Caco-2 (cell line): Measurements from ENCODE around the gene FARS2. TPM values are rescaled to one million over a fixed set of nuclear protein-coding genes. Genes with fewer than 3 reads are reported as not detected.

Experiments used
- BruUV-seq: library from RNA; stranded (reverse); fragments of 400-500 nt; replicated peaks from 2 replicates; lab custom pipeline; 2021; lab: Mats Ljungman, UMichigan
- CTCF ChIA-PET: fragments of 300-600 bp; sonication (Branson Sonifier 250); formaldehyde crosslinking; loops from one replicate; lab custom pipeline; 2022; ENCODE audit warnings: antibody characterized with exemption; lab: Charles Lee
- POLR2A ChIA-PET: fragments of 300-600 bp; sonication (Branson Sonifier 250); formaldehyde crosslinking; loops from one replicate; lab custom pipeline; 2022; ENCODE audit warnings: antibody characterized with exemption; lab: Charles Lee
- DNase-seq, 2 experiments: peaks; one replicate each; pipeline versions ENCODE4 v3.0.0 to v3.0.0-alpha.2; 2020 to 2022
- H3K27me3 ChIP-seq: replicated peaks from 2 replicates; pipeline ENCODE4 v1.6.0; 2011; ENCODE audit warnings: low read length; ENCODE audit not compliant: control insufficient read depth, insufficient read depth
- H3K36me3 ChIP-seq: 2 replicates; pipeline ENCODE4 v1.5.1; 2011; ENCODE audit warnings: low read length; ENCODE audit not compliant: control insufficient read depth, insufficient read depth
- H3K4me1 ChIP-seq: fragments of 250-450 bp; sonication (Bioruptor Pico); 2 replicates; pipeline ENCODE4 v1.5.1; 2020; ENCODE audit warnings: mild to moderate bottlenecking
- H3K4me3 ChIP-seq: 2 replicates; pipeline ENCODE4 v1.5.1; 2011; ENCODE audit warnings: low read depth, mild to moderate bottlenecking, control low read depth, low read length
- H3K9me3 ChIP-seq: fragments of 250-450 bp; sonication (Bioruptor Pico); 2 replicates; pipeline ENCODE4 v1.5.1; 2020; ENCODE audit warnings: mild to moderate bottlenecking, moderate library complexity
- H3K27ac Mint-ChIP-seq: one replicate; pipeline ENCODE4 v1.8.0; 2022; ENCODE audit warnings: mixed read lengths; ENCODE audit not compliant: unreplicated experiment
- H3K27me3 Mint-ChIP-seq: one replicate; pipeline ENCODE4 v1.8.0; 2022; ENCODE audit warnings: mixed read lengths; ENCODE audit not compliant: insufficient read depth, unreplicated experiment
- H3K36me3 Mint-ChIP-seq: one replicate; pipeline ENCODE4 v1.8.0; 2022; ENCODE audit warnings: mild to moderate bottlenecking, mixed read lengths; ENCODE audit not compliant: insufficient read depth, unreplicated experiment
- H3K4me1 Mint-ChIP-seq: one replicate; pipeline ENCODE4 v1.8.0; 2022; ENCODE audit warnings: low read depth, mixed read lengths; ENCODE audit not compliant: unreplicated experiment
- H3K4me3 Mint-ChIP-seq: one replicate; pipeline ENCODE4 v1.8.0; 2022; ENCODE audit warnings: mild to moderate bottlenecking, moderate library complexity, mixed read lengths; ENCODE audit not compliant: unreplicated experiment
- H3K9me3 Mint-ChIP-seq: one replicate; pipeline ENCODE4 v1.8.0; 2022; ENCODE audit warnings: mixed read lengths; ENCODE audit not compliant: unreplicated experiment
- CTCF ChIP-seq, 2 experiments: fragments of 200-600 bp in 1 of 2; IDR thresholded peaks; 1 replicate in 1 of 2; 2 replicates in 1 of 2; pipeline versions ENCODE4 v1.5.1 to v1.8.0; 2011 to 2022; ENCODE audit warnings: antibody characterized with exemption in 1 of 2, control low read depth in 1 of 2, inconsistent platforms in 1 of 2, low read depth in 1 of 2, low read length in 1 of 2, mild to moderate bottlenecking in 1 of 2, moderate library complexity in 1 of 2; ENCODE audit not compliant: insufficient read depth in 1 of 2, severe bottlenecking in 1 of 2, unreplicated experiment in 1 of 2
- intact Hi-C: fragments of 100-400 bp; cut with micrococcal nuclease; formaldehyde crosslinking; loops from one replicate; pipeline ENCODE4 v1.10.0; 2022; ENCODE audit not compliant: unreplicated experiment
- total RNA-seq: library from RNA; stranded (reverse); gene quantifications from 2 replicates; pipeline ENCODE4 v1.2.3, GENCODE V29; 2022

Gene FARS2
- total RNA-seq, 1 experiment from 2014 or later = 15.4 TPM

- Mint-ChIP-seq H3K36me3 (no peaks in the 10 kb centered on the region), H3K27ac (no peak overlapping the region), H3K9me3 (peaks cover 33% of the 10 kb centered on the region), H3K27me3 (no peaks in the 10 kb centered on the region), H3K4me3 (no peak overlapping the region), H3K4me1 (no peaks in the 10 kb centered on the region)
- H3K4me3 ChIP-seq = no peak overlapping the region
- ChIA-PET CTCF (no interaction called here), POLR2A (no interaction called here)
- no TSS peak for BruUV-seq
- no peak for TF ChIP-seq CTCF (IDR thresholded peaks at IDR 0.05; ENCODE audit: insufficient read depth in 1 of 2, low read depth in 1 of 2, low read length in 1 of 2, severe bottlenecking in 1 of 2, unreplicated experiment in 1 of 2)
- H3K4me1 ChIP-seq = no peaks in the 10 kb centered on the region
- intact Hi-C loops = no loop called here
- H3K9me3 ChIP-seq = peaks cover 4% of the 10 kb centered on the region; the same call in 1 of the 2 replicates
- H3K36me3 ChIP-seq = no peaks in the 10 kb centered on the region
- H3K27me3 ChIP-seq = no peaks in the 10 kb centered on the region
- DNase-seq = no peak
These were observed 491.9 kb downstream of the FARS2 start for GRCh38 chr6:5753209-5753608.

DNA sequence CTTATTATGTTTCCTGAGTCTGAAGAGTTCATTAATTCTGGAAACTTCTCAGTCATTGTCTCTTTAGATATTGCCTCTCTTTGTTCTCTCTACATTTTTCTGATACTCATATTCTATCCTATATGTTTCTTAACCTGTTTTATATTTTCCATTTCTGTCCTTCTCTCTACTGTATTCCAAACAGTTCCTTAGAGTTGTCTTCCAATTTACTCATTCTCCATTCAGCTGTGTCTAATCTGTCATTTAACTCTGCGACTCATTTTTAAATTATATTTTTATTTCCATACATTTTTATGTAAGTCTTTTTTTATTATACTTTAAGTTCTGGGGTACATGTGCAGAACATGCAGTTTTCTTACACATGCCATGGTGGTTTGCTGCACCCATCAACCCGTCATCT is 493.6 kb downstream of the FARS2 start:
- Histone ChIP-seq H3K36me3 (no peaks in the 10 kb centered on the region), H3K9me3 (peaks cover 4% of the 10 kb centered on the region; the same call in 1 of the 2 replicates), H3K27me3 (no peaks in the 10 kb centered on the region), H3K4me1 (no peaks in the 10 kb centered on the region), H3K4me3 (no peak overlapping the region)
- Mint-ChIP-seq H3K9me3 (peaks cover 29% of the 10 kb centered on the region), H3K4me3 (no peak overlapping the region), H3K27me3 (no peaks in the 10 kb centered on the region), H3K36me3 (no peaks in the 10 kb centered on the region), H3K27ac (no peak overlapping the region), H3K4me1 (no peaks in the 10 kb centered on the region)
- ChIA-PET CTCF (no interaction called here), POLR2A (no interaction called here)
- no peak for TF ChIP-seq CTCF (IDR thresholded peaks at IDR 0.05; ENCODE audit: insufficient read depth in 1 of 2, low read depth in 1 of 2, low read length in 1 of 2, severe bottlenecking in 1 of 2, unreplicated experiment in 1 of 2)
- intact Hi-C loops = no loop called here
- no peak for DNase-seq
- BruUV-seq = no TSS peak

- DNase-seq = no peak
- Histone ChIP-seq H3K27me3 (no peaks in the 10 kb centered on the region), H3K4me3 (no peak overlapping the region), H3K9me3 (no peaks in the 10 kb centered on the region; the same call in 1 of the 2 replicates), H3K4me1 (no peaks in the 10 kb centered on the region), H3K36me3 (no peaks in the 10 kb centered on the region)
- H3K4me1 Mint-ChIP-seq = no peaks in the 10 kb centered on the region
- intact Hi-C loops = no loop called here
- POLR2A ChIA-PET = no interaction called here
- no TSS peak for BruUV-seq
- H3K9me3 Mint-ChIP-seq = peaks cover 21% of the 10 kb centered on the region
- CTCF ChIA-PET = no interaction called here
- no peaks in the 10 kb centered on the region for H3K36me3 Mint-ChIP-seq
- no peaks in the 10 kb centered on the region for H3K27me3 Mint-ChIP-seq
- no peak for TF ChIP-seq CTCF (IDR thresholded peaks at IDR 0.05; ENCODE audit: insufficient read depth in 1 of 2, low read depth in 1 of 2, low read length in 1 of 2, severe bottlenecking in 1 of 2, unreplicated experiment in 1 of 2)
- H3K4me3 Mint-ChIP-seq = no peak overlapping the region
- no peak overlapping the region for H3K27ac Mint-ChIP-seq
These were observed 498.3 kb downstream of the FARS2 start for GRCh38 chr6:5759571-5759970.
